ENCODE results near the gene SPAG16. TPM values are rescaled to one million over a fixed set of nuclear protein-coding genes. Genes with fewer than 3 reads are reported as not detected.

The SPAG16 gene
- total and polyA plus RNA-seq, 12 donors, result 8.4 to 28.3 (median 19.1) TPM

DNA sequence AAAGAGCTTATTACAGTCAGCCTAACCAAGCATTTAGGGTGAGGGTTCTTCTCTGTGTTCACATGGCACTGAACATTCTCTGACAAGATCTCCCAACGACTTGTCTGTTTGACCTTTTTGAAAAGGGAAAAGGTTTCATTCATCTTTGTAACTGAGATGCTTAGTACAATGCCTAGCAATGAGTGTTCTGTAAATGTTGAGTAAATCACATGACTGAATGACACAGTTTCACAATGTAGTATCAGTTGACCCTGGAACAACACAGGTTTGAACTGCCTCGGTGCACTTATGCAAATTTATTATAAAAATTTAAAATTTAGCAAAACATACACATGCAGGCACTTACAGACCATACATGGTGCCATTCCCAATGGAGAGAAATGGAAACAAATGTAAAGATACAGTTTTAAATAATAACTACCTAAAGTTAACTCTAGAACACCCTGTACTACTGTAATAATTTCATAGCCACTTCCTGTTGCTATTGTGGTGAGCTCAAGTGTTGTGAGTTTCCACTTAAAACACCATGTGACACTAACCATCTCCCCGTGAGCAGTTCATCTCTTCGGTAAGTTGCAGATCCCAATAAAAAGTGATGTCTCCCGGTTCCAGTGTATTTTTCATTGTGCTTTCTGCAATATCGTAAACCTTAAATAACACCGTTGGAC lies 1092.5 kb downstream of the SPAG16 start:
- DNase-seq, result no peak
- no peaks in the 10 kb centered on the region for H3K36me3 ChIP-seq
- WGBS, 2 donors, result 81 to 86% methylated on average over 7 of the region's 7 CpGs
- H3K9me3 ChIP-seq, result no peaks in the 10 kb centered on the region
- H3K27me3 ChIP-seq, result no peaks in the 10 kb centered on the region
- intact Hi-C loops (cut with DNase I), result no loop called here
- H3K4me1 ChIP-seq, result no peaks in the 10 kb centered on the region
- no peak overlapping the region for H3K27ac ChIP-seq
- no peak overlapping the region for H3K4me3 ChIP-seq
- ATAC-seq, result no peak
- TF ChIP-seq, protein P1, sequence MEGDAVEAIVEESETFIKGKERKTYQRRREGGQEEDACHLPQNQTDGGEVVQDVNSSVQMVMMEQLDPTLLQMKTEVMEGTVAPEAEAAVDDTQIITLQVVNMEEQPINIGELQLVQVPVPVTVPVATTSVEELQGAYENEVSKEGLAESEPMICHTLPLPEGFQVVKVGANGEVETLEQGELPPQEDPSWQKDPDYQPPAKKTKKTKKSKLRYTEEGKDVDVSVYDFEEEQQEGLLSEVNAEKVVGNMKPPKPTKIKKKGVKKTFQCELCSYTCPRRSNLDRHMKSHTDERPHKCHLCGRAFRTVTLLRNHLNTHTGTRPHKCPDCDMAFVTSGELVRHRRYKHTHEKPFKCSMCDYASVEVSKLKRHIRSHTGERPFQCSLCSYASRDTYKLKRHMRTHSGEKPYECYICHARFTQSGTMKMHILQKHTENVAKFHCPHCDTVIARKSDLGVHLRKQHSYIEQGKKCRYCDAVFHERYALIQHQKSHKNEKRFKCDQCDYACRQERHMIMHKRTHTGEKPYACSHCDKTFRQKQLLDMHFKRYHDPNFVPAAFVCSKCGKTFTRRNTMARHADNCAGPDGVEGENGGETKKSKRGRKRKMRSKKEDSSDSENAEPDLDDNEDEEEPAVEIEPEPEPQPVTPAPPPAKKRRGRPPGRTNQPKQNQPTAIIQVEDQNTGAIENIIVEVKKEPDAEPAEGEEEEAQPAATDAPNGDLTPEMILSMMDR (IDR thresholded peaks at IDR 0.05), result no peak

GRCh38 chr2:214377286-214377624 lies 1093.0 kb downstream of the SPAG16 start:
- TF ChIP-seq, protein P1 (IDR thresholded peaks at IDR 0.05), result no peak
- DNase-seq (no peak), ATAC-seq (no peak)
- no peaks in the 10 kb centered on the region for H3K9me3 ChIP-seq
- intact Hi-C loops (cut with DNase I), result no loop called here
- no peak overlapping the region for H3K4me3 ChIP-seq
- H3K27ac ChIP-seq, result no peak overlapping the region
- no peaks in the 10 kb centered on the region for H3K4me1 ChIP-seq
- H3K27me3 ChIP-seq, result no peaks in the 10 kb centered on the region
- WGBS, 2 donors, result 85 to 86% methylated on average over 5 of the region's 5 CpGs
- no peaks in the 10 kb centered on the region for H3K36me3 ChIP-seq

DNA sequence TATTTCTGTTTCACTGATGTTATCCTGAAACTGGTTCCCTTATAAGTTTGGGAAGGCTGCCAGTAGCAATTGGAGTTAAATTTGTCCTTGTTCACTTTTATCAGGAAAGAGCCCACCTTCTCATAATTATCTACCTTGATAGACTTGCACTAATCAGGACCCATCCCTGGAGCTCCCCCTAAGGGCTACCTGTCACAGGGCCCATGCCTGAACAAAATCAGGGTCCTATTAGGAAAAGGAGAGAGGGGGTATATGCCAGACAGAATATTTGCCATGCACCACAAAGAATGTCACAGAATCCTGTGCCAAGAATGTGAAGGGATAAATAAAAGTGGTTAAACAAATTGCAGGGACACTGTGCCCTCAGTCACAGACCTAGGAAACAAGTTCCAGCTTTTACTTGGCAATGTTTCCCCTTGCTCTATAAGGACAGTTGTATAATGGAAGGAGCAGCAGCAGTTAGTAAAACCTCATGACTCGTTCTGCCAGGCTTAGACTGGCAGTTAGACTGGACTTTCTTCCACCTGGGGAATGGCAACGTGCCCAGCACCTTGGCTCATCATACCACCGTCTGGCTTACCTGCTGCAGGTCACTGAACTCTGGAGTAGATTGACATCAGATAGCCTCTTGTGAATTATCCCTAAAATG lies 1094.3 kb downstream of the SPAG16 start:
- Histone ChIP-seq H3K9me3 (no peaks in the 10 kb centered on the region), H3K27ac (no peak overlapping the region), H3K4me3 (no peak overlapping the region), H3K4me1 (no peaks in the 10 kb centered on the region), H3K27me3 (no peaks in the 10 kb centered on the region), H3K36me3 (no peaks in the 10 kb centered on the region)
- ATAC-seq (no peak), DNase-seq (no peak)
- TF ChIP-seq, protein P1 (IDR thresholded peaks at IDR 0.05), result no peak
- intact Hi-C loops (cut with DNase I), result no loop called here
- WGBS, 2 donors, result 35 to 36% methylated on average over 3 of the region's 3 CpGs

- TF ChIP-seq, protein P1 (IDR thresholded peaks at IDR 0.05), result no peak
- intact Hi-C loops (cut with DNase I), result no loop called here
- Histone ChIP-seq H3K4me3 (no peak overlapping the region), H3K9me3 (no peaks in the 10 kb centered on the region), H3K27me3 (no peaks in the 10 kb centered on the region), H3K27ac (no peak overlapping the region), H3K4me1 (no peaks in the 10 kb centered on the region), H3K36me3 (no peaks in the 10 kb centered on the region)
- 92 to 97% methylated on average over 1 of the region's 1 CpG for WGBS, 2 donors
- DNase-seq (no peak), ATAC-seq (no peak)
These were observed 1095.0 kb downstream of the SPAG16 start for GRCh38 chr2:214379227-214379626.

Measured in heart right ventricle (tissue), 16 donors.